ENCODE results near the gene STN1. TPM values are rescaled to one million over a fixed set of nuclear protein-coding genes. Genes with fewer than 3 reads are reported as not detected.

STN1 gene
- total RNA-seq, 2 donors from 2014 or later, result 13.5 to 19.9 TPM

GRCh38 chr10:103841519-103841918, 76.5 kb downstream of the STN1 start:
- H3K4me3 ChIP-seq (ENCODE audit: low read length), result no peak overlapping the region
- no peaks in the 10 kb centered on the region for H3K9me3 Mint-ChIP-seq
- H3K27me3 Mint-ChIP-seq (ENCODE audit: insufficient read depth), result no peaks in the 10 kb centered on the region
- WGBS, 2 experiments (ENCODE audit: insufficient coverage in 1 of 2, insufficient read length in 1 of 2), result 60 to 89% methylated on average over 2 to 7 of the region's 7 CpGs
- H3K36me3 ChIP-seq (ENCODE audit: control insufficient read depth, insufficient read depth, low read length), result no peaks in the 10 kb centered on the region
- no peaks in the 10 kb centered on the region for H3K27me3 ChIP-seq (ENCODE audit: control insufficient read depth, insufficient read depth, low read length, poor library complexity, severe bottlenecking)
- no peak for DNase-seq
- H3K9me3 ChIP-seq (ENCODE audit: control insufficient read depth, low read length), result no peaks in the 10 kb centered on the region
- peaks cover 70% of the 10 kb centered on the region for H3K4me1 Mint-ChIP-seq
- H3K4me1 ChIP-seq (ENCODE audit: control insufficient read depth, insufficient read depth, low read length), result peaks cover 37% of the 10 kb centered on the region
- H3K4me3 Mint-ChIP-seq, result no peak overlapping the region
- H3K36me3 Mint-ChIP-seq (ENCODE audit: low read depth), result no peaks in the 10 kb centered on the region
- TF ChIP-seq CTCF (conservative IDR thresholded peaks at IDR 0.05), result no peak
- H3K9ac ChIP-seq (ENCODE audit: extremely low read depth, low read length, poor library complexity, severe bottlenecking), result no peak overlapping the region
- H3K27ac ChIP-seq (ENCODE audit: low read depth, low read length), result no peak overlapping the region
- no peak overlapping the region for H3K27ac Mint-ChIP-seq

GRCh38 chr10:103840740-103841070, 77.3 kb downstream of the STN1 start:
- Histone ChIP-seq H3K9ac (ENCODE audit: extremely low read depth, low read length, poor library complexity, severe bottlenecking) (peak overlapping the region; percentile 47), H3K36me3 (ENCODE audit: control insufficient read depth, insufficient read depth, low read length) (no peaks in the 10 kb centered on the region), H3K9me3 (ENCODE audit: control insufficient read depth, low read length) (no peaks in the 10 kb centered on the region), H3K27me3 (ENCODE audit: control insufficient read depth, insufficient read depth, low read length, poor library complexity, severe bottlenecking) (no peaks in the 10 kb centered on the region), H3K27ac (ENCODE audit: low read depth, low read length) (no peak overlapping the region), H3K4me3 (ENCODE audit: low read length) (peak overlapping the region; percentile 72), H3K4me1 (ENCODE audit: control insufficient read depth, insufficient read depth, low read length) (peaks cover 41% of the 10 kb centered on the region)
- no peak for TF ChIP-seq CTCF (conservative IDR thresholded peaks at IDR 0.05)
- Mint-ChIP-seq H3K9me3 (no peaks in the 10 kb centered on the region), H3K4me1 (peaks cover 71% of the 10 kb centered on the region), H3K27ac (peak overlapping the region; percentile 81), H3K36me3 (ENCODE audit: low read depth) (no peaks in the 10 kb centered on the region), H3K27me3 (ENCODE audit: insufficient read depth) (no peaks in the 10 kb centered on the region), H3K4me3 (peak overlapping the region; percentile 34)
- WGBS, 2 experiments (ENCODE audit: insufficient coverage in 1 of 2, insufficient read length in 1 of 2), result 48 to 100% methylated on average over 1 to 4 of the region's 4 CpGs
- DNase-seq, result no peak

GRCh38 chr10:103839872-103840739, 77.9 kb downstream of the STN1 start:
- peak overlapping the region; percentile 81 for H3K27ac Mint-ChIP-seq
- Histone ChIP-seq H3K4me3 (ENCODE audit: low read length) (peak overlapping the region; percentile 72), H3K4me1 (ENCODE audit: control insufficient read depth, insufficient read depth, low read length) (peaks cover 42% of the 10 kb centered on the region), H3K9me3 (ENCODE audit: control insufficient read depth, low read length) (no peaks in the 10 kb centered on the region), H3K27ac (ENCODE audit: low read depth, low read length) (no peak overlapping the region), H3K36me3 (ENCODE audit: control insufficient read depth, insufficient read depth, low read length) (no peaks in the 10 kb centered on the region), H3K27me3 (ENCODE audit: control insufficient read depth, insufficient read depth, low read length, poor library complexity, severe bottlenecking) (no peaks in the 10 kb centered on the region), H3K9ac (ENCODE audit: extremely low read depth, low read length, poor library complexity, severe bottlenecking) (peak overlapping the region; percentile 51)
- H3K36me3 Mint-ChIP-seq (ENCODE audit: low read depth), result no peaks in the 10 kb centered on the region
- peaks cover 75% of the 10 kb centered on the region for H3K4me1 Mint-ChIP-seq
- H3K4me3 Mint-ChIP-seq, result peak overlapping the region; percentile 34
- no peaks in the 10 kb centered on the region for H3K9me3 Mint-ChIP-seq
- no peak for TF ChIP-seq CTCF (conservative IDR thresholded peaks at IDR 0.05)
- DNase-seq, result peak; percentile 98
- no peaks in the 10 kb centered on the region for H3K27me3 Mint-ChIP-seq (ENCODE audit: insufficient read depth)
- WGBS, 2 experiments (ENCODE audit: insufficient coverage in 1 of 2, insufficient read length in 1 of 2), result 31 to 79% methylated on average over 6 to 16 of the region's 18 CpGs
